Stimulated activated CD4-positive, alpha-beta T cell treated with anti-CD3 and anti-CD28 coated beads, Interleukin-12 subunit alpha, Interleukin-12 subunit beta, amount 100 ng/mL, for 24 hours (primary cell): Measurements from ENCODE around the gene AP5M1.
"Not testable (repeated sequence)": the region's sequence is repeated elsewhere in the genome, so short reads cannot be mapped to it uniquely, and the experiment has no call there.

Experiments
- DNase-seq, 2 experiments: peaks; one replicate each; pipeline ENCODE4 v3.0.0-alpha.2; 2020; ENCODE audit warnings: low read depth in 2 of 2

Gene AP5M1

DNA sequence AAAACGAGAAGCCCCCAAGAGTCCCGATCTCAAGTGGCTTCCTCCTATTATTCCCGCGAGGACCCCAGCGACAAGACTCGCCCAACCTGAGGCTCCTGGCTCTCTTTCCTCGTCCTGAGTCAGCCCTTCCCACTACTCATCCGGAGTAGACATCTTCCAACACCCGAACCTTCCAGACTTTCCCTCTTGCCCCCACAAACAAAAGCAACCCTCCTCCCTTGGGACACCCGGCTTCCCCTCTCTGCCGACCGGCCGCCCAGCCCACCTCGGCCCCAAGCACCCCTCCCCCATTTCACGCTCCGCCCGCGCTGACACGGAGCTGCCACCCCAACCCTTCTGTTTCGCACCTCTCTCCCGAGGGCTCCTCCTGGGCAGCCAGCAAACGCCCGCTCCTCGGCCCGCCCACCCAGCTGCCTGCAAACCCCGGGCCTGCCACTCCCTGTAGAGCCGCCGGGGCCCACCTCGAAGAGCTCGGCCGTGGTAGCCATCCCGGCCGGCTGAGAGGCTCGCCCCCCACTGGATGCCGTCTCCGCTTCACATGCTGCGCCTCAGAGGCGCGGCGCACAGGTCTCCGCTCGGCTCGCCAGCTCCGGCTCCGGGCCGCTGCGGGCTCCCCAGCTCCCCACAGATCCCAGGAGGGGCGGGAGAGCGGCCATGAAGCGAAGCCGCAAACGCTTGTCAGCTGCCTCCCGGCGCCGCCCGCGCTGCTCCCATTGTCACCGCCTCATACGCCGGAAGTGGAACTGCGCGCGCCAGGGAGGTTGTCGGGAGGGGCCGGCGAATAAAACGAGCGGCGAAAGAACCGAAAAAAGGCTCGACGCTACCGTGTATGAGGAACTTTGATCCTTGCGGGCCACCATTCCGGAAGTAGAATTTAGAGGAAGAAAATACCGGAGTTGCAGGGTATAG, at the start of gene AP5M1, which contains the start of gene EXOC5:
Gene AP5M1, plus strand, starts transcription at position 811 of the 909 bp plus-strand sequence. CDS start 344 bp downstream, outside the sequence.
Gene EXOC5, minus strand, starts transcription at position 745 of the 909 bp plus-strand sequence. Its CDS starts 257 bp downstream, at position 488.
- DNase-seq, result peak; percentile 82 to 87

DNA sequence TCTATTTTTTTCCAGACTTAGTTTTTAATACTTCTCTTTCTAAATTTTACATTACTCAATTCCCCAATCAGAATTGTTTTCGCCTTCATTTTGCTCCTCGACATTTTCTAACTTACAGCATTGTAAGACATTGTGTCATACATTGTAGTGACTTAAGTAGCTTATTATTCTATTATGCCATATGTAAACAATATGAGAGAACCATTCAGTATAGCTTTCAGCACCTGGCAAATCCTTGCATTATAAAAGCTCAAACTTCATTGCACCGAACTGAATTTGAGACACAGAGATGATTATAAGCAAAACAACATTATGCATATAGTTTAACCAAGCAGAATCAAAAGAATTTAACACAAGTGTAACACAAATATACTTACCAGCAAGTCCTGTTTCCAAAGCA, 46.8 kb upstream of the AP5M1 start:
- DNase-seq, result no peak

- DNase-seq, result no peak
Observed at GRCh38 chr14:57227083-57227482, 41.7 kb upstream of the AP5M1 start.

- not testable (repeated sequence) for DNase-seq
Observed at GRCh38 chr14:57228320-57228719, 40.5 kb upstream of the AP5M1 start.

GRCh38 chr14:57232006-57232405, 36.8 kb upstream of the AP5M1 start:
- DNase-seq, result no peak

- DNase-seq, result not testable (repeated sequence)
Observed at GRCh38 chr14:57240115-57240514, 28.7 kb upstream of the AP5M1 start.

DNA sequence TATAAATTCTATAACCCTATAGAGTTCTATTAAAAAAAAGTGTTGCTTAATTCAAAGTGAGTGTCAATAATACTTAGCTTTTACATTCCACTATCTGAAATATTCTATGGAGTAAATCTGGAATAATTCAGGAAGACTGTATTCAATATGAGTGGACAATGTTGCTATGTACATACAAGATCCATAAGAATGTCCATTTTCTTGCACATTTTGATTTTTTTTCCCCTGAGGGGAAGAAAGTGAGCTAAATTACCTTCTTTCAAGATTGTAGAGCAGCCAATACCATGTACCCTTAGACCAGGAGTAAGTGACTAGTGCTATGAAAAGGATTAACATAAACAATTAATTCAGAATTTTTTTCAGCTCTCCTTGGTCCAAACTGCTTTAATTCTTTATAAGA, 25.5 kb upstream of the AP5M1 start:
- DNase-seq, result no peak

DNA sequence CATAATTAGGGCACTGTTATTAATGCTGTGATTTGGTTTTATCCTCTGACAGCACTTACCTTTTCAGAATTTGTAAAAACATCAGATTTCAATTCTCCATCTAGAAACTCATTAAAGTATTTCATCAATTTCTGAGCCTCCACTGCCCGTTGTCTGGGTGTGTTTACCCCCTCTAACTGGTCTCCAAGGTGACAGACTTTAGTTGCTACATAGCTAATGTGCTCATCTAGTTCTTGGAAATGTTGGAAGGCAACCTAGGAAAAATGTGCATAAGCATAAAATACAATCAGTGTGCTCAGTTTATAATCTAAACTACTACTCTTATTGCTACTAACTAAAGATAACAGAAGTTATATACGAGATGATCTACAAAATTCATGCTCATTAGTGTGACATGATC, 24.7 kb upstream of the AP5M1 start:
- no peak for DNase-seq

DNA sequence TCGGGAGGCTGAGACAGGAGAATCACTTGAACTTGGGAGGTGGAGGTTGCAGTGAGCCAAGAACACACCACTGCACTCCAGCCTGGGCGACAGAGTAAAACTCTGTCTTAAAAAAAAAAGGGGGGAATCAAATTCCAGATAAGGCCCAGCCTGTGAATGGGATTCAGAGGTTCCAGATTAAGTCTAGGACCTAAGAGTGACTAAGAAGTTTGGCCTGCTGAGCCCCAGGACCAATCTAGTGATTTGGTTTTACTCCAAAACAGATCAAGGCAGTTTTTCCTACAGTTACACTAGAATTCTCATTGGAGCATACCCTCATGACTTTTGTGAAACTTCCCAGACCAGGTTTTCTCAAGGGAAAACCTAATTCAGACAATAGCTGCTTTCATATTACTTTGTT, 22.8 kb upstream of the AP5M1 start:
- DNase-seq, result no peak

GRCh38 chr14:57246933-57247657, 21.7 kb upstream of the AP5M1 start:
- no peak for DNase-seq

- DNase-seq, result no peak
Observed at GRCh38 chr14:57254884-57255283, 13.9 kb upstream of the AP5M1 start.

GRCh38 chr14:57258221-57258620, 10.6 kb upstream of the AP5M1 start:
- not testable (repeated sequence) for DNase-seq

DNA sequence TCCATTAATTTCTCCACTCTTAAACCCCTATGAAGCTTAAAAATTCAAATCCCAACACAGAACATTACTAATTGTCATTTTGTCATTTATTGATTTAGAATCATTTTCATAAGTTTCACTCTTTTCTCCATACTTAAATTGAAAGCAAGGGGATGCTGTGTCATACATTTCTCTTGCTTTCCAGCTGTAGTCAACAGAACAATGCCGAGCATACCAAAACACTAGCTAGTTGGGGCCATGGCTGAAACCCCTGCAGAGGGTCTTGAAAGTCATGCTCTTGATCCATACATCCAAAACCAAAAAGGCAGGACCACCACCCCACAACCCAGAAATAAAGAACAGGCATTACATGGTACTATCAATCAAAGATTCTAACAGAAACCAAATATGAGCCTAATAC, 9.1 kb upstream of the AP5M1 start:
- DNase-seq, result no peak

- no peak for DNase-seq
Observed at GRCh38 chr14:57261604-57262003, 7.2 kb upstream of the AP5M1 start.

- no peak for DNase-seq
Observed at GRCh38 chr14:57262117-57262516, 6.7 kb upstream of the AP5M1 start.

- no peak for DNase-seq
Observed at GRCh38 chr14:57266065-57266464, 2.7 kb upstream of the AP5M1 start.

GRCh38 chr14:57273236-57273635, 4.5 kb downstream of the AP5M1 start:
- DNase-seq, result no peak

GRCh38 chr14:57274551-57274950, 5.8 kb downstream of the AP5M1 start:
- no peak for DNase-seq

- no peak for DNase-seq
Observed at GRCh38 chr14:57275023-57275664, 6.4 kb downstream of the AP5M1 start.

GRCh38 chr14:57277062-57277461, 8.3 kb downstream of the AP5M1 start:
- no peak for DNase-seq

- DNase-seq, result no peak
Observed at GRCh38 chr14:57287745-57288144, 19.0 kb downstream of the AP5M1 start.

DNA sequence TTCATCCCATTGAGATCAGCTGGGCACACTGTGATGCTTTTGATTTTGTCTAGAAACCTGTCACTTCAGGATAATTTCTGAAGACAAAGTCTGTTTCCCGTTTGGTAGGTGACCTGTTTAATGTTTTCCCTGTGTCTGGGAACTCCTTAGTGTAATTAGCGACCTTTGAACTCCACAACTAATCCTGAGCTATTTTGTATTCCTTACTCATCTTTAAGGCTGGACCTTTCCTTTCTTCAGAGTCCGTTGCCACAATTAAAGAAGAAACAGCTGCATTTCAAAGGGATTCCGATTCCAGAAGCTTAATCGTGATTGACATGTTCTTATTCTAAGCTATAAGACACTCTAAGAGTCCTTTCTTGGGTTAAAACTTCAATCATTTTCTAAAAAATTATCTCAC, 22.0 kb downstream of the AP5M1 start:
- no peak for DNase-seq
